Measurements from ENCODE around the gene IFFO2.

IFFO2 gene

DNA sequence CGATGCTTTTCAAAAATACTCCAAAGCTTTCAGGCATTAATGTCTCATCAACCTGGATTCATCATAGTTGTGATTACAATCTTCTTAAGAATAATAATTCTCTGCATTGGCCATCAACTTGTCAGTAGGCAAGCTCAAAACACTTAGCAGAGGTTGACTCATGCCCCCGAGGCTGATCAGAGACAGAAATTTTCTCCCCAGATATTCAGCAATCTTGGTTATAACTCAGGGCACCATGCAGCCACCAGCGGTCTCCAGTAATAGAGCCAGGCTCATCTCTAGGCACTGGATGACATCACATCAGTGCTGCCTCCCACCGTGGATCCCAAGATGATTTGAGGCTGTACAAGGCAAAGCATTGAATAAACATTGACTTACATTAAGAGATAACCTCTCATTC lies 14.3 kb upstream of the IFFO2 start:
- H3K27ac ChIP-seq (ENCODE audit: low read depth, low read length): no peak overlapping the region
- H3K27me3 ChIP-seq (ENCODE audit: control insufficient read depth in 1 of 2, insufficient read depth in 2 of 2, low read length in 2 of 2): no peaks in the 10 kb centered on the region
- no peaks in the 10 kb centered on the region for H3K4me1 ChIP-seq (ENCODE audit: insufficient read depth, low read length)
- H3K36me3 ChIP-seq (ENCODE audit: insufficient read depth, low read length): no peaks in the 10 kb centered on the region
- no peak overlapping the region for H3K4me3 ChIP-seq (ENCODE audit: low read depth in 1 of 2, low read length in 2 of 2)
- no peak overlapping the region for H3K9ac ChIP-seq (ENCODE audit: low read length)
- no peaks in the 10 kb centered on the region for H3K9me3 ChIP-seq (ENCODE audit: low read length)

DNA sequence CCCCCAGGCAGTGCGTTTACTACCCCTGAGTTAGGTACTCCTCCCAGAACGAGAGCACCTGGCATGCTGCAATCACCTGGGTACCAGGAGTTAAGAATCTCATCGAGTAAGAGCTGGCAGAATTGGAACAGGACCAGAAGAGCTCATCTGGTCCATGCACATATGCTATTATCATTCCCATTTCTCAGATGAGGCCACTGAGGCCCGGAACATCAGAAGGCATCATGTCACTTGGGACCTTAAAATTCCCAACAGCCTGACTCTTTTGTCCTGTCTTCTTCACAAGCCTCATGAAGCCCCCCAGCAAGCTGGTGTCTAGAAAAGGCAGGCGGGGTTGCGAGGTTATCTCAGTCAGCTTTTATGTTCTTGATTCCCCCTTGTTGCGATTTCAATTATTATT lies 13.9 kb upstream of the IFFO2 start:
- H3K27me3 ChIP-seq (ENCODE audit: control insufficient read depth in 1 of 2, insufficient read depth in 2 of 2, low read length in 2 of 2): no peaks in the 10 kb centered on the region
- no peaks in the 10 kb centered on the region for H3K4me1 ChIP-seq (ENCODE audit: insufficient read depth, low read length)
- no peaks in the 10 kb centered on the region for H3K9me3 ChIP-seq (ENCODE audit: low read length)
- no peak overlapping the region for H3K9ac ChIP-seq (ENCODE audit: low read length)
- no peak overlapping the region for H3K4me3 ChIP-seq (ENCODE audit: low read depth in 1 of 2, low read length in 2 of 2)
- no peak overlapping the region for H3K27ac ChIP-seq (ENCODE audit: low read depth, low read length)
- H3K36me3 ChIP-seq (ENCODE audit: insufficient read depth, low read length): no peaks in the 10 kb centered on the region

DNA sequence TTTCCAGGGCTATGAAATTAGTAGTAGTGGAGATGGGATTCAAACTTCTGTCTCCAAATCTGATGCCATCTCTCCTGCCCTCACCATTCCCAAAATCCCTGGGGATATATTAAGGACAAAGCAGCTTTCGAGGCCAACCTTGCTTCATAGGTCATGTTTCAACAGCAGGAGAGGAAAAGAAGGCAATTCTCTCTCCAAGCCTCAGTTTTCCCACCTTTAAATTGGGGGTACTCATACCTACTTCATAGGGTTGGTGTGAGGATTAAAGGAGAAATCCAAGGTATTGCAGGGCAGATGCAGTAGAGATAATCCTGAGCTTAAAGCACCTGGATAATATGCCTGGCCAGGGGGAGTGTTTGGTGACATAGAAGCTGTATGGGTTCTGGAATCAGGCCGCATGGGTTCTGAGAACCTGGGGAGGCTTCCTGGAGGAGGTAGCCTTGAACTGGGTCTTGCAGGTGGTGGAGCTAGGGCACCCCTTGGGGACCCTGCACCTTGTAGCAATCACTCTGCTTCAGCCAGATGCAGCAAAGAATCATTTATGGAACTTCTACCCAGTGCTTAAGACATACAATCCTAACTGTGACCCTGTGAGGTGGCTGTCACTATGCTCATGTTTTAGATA lies 10.7 kb upstream of the IFFO2 start:
- Histone ChIP-seq H3K27ac (ENCODE audit: low read depth, low read length) (no peak overlapping the region), H3K36me3 (ENCODE audit: insufficient read depth, low read length) (no peaks in the 10 kb centered on the region), H3K9me3 (ENCODE audit: low read length) (no peaks in the 10 kb centered on the region), H3K4me3 (ENCODE audit: low read depth in 1 of 2, low read length in 2 of 2) (no peak overlapping the region), H3K27me3 (ENCODE audit: control insufficient read depth in 1 of 2, insufficient read depth in 2 of 2, low read length in 2 of 2) (no peaks in the 10 kb centered on the region), H3K4me1 (ENCODE audit: insufficient read depth, low read length) (no peaks in the 10 kb centered on the region), H3K9ac (ENCODE audit: low read length) (no peak overlapping the region)

DNA sequence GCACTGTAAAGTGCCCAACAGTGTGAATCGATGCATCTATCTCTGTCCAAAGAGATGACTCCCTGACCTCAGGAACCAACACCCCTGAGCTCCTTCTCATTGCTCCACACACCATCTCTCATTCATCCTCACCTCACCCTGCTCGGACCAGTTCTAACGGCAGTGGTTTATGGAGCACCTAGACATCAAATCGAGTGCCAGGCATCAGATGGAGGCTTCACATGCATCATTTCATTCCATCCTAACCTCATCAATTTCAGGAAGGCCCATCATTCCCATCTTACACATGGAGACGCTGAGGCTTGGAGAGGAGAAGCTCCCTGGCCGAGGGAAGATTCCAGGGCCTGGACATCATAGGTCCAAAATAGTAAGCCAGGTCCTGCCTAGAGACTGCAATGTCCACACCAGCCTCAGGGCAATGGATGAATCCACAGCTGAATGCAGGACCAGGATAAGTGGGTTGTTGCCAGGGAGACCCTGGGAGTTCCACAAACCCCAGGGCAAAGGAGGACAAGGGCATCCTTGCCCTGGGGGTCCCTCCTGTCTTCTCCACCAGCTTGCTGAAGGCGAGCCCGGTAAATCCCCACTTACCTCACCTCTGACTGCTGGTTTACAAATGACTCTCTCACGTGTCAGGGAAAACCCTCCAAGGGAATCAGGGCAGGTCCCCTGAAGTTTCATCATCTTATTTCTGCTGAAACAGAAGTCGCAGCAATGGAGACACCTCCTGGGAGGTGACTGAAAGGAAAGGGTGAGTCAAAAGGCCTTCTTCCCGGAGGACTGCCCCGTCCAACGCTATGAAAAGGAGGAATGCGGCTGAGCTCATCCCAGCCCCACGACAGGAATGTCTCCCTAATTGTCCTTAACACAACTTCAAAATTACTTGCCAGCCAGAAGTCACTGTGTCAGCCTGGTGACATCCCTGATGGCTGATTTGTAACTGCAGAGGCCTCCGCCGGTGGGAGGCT lies 9.0 kb upstream of the IFFO2 start:
- H3K4me3 ChIP-seq (ENCODE audit: low read depth in 1 of 2, low read length in 2 of 2): no peak overlapping the region
- no peaks in the 10 kb centered on the region for H3K9me3 ChIP-seq (ENCODE audit: low read length)
- H3K27me3 ChIP-seq (ENCODE audit: control insufficient read depth in 1 of 2, insufficient read depth in 2 of 2, low read length in 2 of 2): no peaks in the 10 kb centered on the region
- no peaks in the 10 kb centered on the region for H3K4me1 ChIP-seq (ENCODE audit: insufficient read depth, low read length)
- no peak overlapping the region for H3K9ac ChIP-seq (ENCODE audit: low read length)
- no peaks in the 10 kb centered on the region for H3K36me3 ChIP-seq (ENCODE audit: insufficient read depth, low read length)
- no peak overlapping the region for H3K27ac ChIP-seq (ENCODE audit: low read depth, low read length)

DNA sequence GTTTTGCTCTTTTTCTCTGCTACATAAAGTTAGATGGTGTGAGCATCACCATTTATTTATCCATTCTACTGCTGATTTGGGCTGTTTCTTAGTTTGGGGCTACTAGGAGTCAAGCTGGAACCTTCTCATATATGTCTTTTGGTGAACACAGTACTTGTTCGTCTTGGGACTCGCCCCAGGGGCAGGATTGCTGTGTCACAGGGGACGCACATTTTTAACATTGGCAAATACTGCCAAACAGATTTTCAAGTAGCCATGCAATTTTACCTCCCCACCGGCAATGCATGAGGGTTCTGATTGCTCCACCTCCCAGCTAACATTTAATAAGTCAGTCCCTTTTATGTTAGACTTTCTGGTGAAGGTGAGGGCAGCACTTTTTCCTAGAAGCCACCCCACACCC lies 7.5 kb upstream of the IFFO2 start:
- Histone ChIP-seq H3K36me3 (ENCODE audit: insufficient read depth, low read length) (no peaks in the 10 kb centered on the region), H3K9ac (ENCODE audit: low read length) (no peak overlapping the region), H3K4me3 (ENCODE audit: low read depth in 1 of 2, low read length in 2 of 2) (no peak overlapping the region), H3K9me3 (ENCODE audit: low read length) (no peaks in the 10 kb centered on the region), H3K27me3 (ENCODE audit: control insufficient read depth in 1 of 2, insufficient read depth in 2 of 2, low read length in 2 of 2) (no peaks in the 10 kb centered on the region), H3K4me1 (ENCODE audit: insufficient read depth, low read length) (no peaks in the 10 kb centered on the region), H3K27ac (ENCODE audit: low read depth, low read length) (no peak overlapping the region)

DNA sequence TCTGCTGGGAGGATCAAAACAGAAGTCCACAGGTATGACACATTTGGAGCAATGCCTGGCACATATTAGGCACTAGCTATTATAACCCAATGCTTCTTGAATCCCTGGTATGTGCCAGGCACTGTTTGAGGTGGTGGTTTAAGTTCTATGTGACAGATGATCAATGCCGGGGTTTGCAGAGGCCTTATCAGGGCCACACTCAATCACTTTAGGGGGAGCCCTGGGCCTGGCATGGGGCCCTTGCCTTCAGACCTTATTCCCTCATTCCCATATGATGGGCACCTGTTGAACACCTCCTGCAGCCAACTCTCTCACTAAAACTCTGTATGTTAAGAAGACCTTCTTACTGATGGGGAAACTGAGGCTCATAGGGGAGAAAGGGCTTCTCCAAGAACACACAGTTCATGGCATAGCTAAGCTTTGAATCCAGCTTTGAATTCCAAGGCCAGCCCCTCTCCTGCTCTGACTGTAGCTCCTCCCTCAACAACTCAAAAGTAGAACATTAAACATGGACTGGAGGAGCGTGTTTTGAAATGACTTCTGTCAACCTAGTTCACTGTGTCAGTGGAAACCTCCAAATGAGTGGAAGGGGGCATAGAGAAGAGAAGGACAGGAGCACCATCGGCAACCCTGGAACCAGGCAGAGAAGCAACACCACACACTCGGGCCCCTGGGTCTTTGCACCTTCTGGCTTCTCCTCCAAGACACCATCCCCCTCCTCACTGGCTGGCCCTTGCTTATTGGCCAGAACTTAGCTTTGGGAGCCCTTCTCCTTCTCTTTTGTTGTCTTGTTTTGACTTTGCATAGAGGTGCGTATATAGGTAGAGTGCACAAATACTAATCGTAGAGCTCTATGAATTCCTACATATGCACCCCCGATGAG lies 6.6 kb upstream of the IFFO2 start:
- Histone ChIP-seq H3K9me3 (ENCODE audit: low read length) (no peaks in the 10 kb centered on the region), H3K9ac (ENCODE audit: low read length) (no peak overlapping the region), H3K36me3 (ENCODE audit: insufficient read depth, low read length) (no peaks in the 10 kb centered on the region), H3K4me1 (ENCODE audit: insufficient read depth, low read length) (no peaks in the 10 kb centered on the region), H3K4me3 (ENCODE audit: low read depth in 1 of 2, low read length in 2 of 2) (no peak overlapping the region), H3K27me3 (ENCODE audit: control insufficient read depth in 1 of 2, insufficient read depth in 2 of 2, low read length in 2 of 2) (no peaks in the 10 kb centered on the region), H3K27ac (ENCODE audit: low read depth, low read length) (no peak overlapping the region)

DNA sequence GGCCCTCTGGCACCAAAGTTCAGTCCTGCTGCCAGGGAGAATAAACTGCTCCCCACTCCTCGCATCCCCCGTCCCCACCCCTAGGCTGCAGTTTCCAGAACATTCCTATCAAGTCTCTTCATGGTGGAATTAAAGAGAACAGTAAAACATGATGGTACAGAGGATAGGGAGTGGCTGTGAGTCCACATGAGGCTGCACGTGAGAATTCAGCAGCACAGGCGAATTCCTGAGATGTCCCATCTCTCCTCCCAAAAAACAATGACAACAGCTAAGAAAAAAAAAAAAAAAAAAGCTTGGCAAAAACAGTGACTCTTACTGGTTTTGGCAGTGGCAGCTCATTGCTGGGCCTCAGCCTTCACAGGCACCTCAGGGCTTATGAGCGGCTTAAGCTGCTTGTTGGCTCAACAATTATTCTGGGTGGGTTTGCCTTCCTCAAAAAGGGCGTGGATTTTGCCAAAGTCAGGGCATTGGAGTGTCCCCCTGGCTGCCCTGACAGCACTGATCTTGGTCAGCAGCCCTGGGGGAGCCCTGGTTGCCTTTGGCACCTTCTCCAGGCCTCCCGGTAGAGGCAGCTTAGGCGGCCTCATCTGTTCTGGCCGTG lies 5.7 kb upstream of the IFFO2 start:
- Histone ChIP-seq H3K27ac (ENCODE audit: low read depth, low read length) (peak overlapping the region; percentile 1), H3K27me3 (ENCODE audit: control insufficient read depth in 1 of 2, insufficient read depth in 2 of 2, low read length in 2 of 2) (no peaks in the 10 kb centered on the region), H3K36me3 (ENCODE audit: insufficient read depth, low read length) (no peaks in the 10 kb centered on the region), H3K9ac (ENCODE audit: low read length) (no peak overlapping the region), H3K9me3 (ENCODE audit: low read length) (no peaks in the 10 kb centered on the region), H3K4me1 (ENCODE audit: insufficient read depth, low read length) (no peaks in the 10 kb centered on the region), H3K4me3 (ENCODE audit: low read depth in 1 of 2, low read length in 2 of 2) (no peak overlapping the region)

DNA sequence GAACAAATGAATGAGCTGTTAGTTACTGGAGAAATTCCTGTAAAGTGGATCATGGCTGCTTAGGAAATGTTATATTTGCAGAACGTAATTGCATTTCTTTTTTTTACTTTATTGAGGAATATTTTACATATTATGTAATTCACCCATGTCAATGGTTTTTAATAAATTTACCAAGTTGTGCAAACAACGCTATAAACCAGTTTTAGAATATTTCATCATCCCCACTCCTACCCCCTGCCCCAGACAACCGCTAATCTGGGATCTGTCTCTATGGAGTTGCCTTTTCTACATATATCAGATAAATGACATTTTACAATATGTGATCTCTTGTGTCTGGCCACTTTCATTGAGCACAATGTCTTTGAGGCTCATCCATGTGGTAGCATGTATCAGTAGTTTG lies 4.3 kb upstream of the IFFO2 start:
- Histone ChIP-seq H3K9me3 (ENCODE audit: low read length) (no peaks in the 10 kb centered on the region), H3K9ac (ENCODE audit: low read length) (no peak overlapping the region), H3K27ac (ENCODE audit: low read depth, low read length) (no peak overlapping the region), H3K36me3 (ENCODE audit: insufficient read depth, low read length) (no peaks in the 10 kb centered on the region), H3K27me3 (ENCODE audit: control insufficient read depth in 1 of 2, insufficient read depth in 2 of 2, low read length in 2 of 2) (no peaks in the 10 kb centered on the region), H3K4me3 (ENCODE audit: low read depth in 1 of 2, low read length in 2 of 2) (no peak overlapping the region), H3K4me1 (ENCODE audit: insufficient read depth, low read length) (no peaks in the 10 kb centered on the region)

DNA sequence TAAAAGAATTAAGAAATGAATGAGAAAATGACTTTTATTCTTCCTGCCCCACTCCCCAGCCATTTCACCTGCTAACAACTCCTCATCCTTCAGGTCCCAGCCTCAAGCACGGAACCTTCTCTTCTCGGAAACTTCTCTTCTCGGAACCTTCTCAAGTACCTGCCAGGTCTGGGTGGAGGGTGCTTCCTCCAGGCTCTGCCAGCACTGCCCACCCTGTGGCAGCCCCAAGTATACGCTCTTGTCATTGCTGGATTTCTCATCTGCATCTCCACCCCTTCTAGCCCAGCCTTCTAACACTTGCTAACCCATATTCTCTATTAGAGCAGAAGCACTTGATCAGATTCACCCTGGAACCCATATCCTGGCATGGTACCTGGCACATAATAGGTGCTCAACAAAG lies 3.9 kb upstream of the IFFO2 start:
- no peaks in the 10 kb centered on the region for H3K27me3 ChIP-seq (ENCODE audit: control insufficient read depth in 1 of 2, insufficient read depth in 2 of 2, low read length in 2 of 2)
- H3K9ac ChIP-seq (ENCODE audit: low read length): no peak overlapping the region
- H3K36me3 ChIP-seq (ENCODE audit: insufficient read depth, low read length): no peaks in the 10 kb centered on the region
- no peak overlapping the region for H3K4me3 ChIP-seq (ENCODE audit: low read depth in 1 of 2, low read length in 2 of 2)
- H3K9me3 ChIP-seq (ENCODE audit: low read length): no peaks in the 10 kb centered on the region
- H3K27ac ChIP-seq (ENCODE audit: low read depth, low read length): no peak overlapping the region
- H3K4me1 ChIP-seq (ENCODE audit: insufficient read depth, low read length): no peaks in the 10 kb centered on the region

DNA sequence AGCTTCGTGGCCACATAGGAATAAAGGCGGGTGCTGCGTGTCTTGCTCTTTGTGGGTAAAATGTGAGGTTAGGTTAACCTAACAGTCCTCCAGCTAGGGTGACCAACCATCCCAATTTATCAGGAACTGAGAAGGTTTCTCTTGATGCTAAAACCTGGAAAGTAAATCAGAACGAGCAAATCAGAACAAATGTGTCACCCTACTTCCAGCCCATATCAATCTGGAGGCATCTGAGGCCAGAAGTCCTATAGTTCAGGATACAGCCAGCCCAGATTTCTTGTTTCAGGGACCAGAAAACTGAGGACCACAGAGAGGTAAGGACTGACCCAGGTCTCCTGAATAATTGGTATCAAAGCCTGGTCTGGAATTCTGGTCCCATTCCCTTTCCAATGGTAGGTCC lies 3.1 kb upstream of the IFFO2 start:
- Histone ChIP-seq H3K27ac (ENCODE audit: low read depth, low read length) (no peak overlapping the region), H3K4me1 (ENCODE audit: insufficient read depth, low read length) (peaks cover 7% of the 10 kb centered on the region), H3K4me3 (ENCODE audit: low read depth in 1 of 2, low read length in 2 of 2) (no peak overlapping the region), H3K9ac (ENCODE audit: low read length) (no peak overlapping the region), H3K36me3 (ENCODE audit: insufficient read depth, low read length) (no peaks in the 10 kb centered on the region), H3K27me3 (ENCODE audit: control insufficient read depth in 1 of 2, insufficient read depth in 2 of 2, low read length in 2 of 2) (no peaks in the 10 kb centered on the region), H3K9me3 (ENCODE audit: low read length) (no peaks in the 10 kb centered on the region)

Data from muscle layer of colon (tissue), 2 donors.